GM12878 (cell line): ENCODE measurements around the gene SLC38A3. TPM values are rescaled to one million over a fixed set of nuclear protein-coding genes. Genes with fewer than 3 reads are reported as not detected.

Experiments
- ATAC-seq: fragments of 200-7000 bp; cut with Tn5 transposase; 3 replicates; pipeline ENCODE4 v1.9.1; 2020; ENCODE audit warnings: mild to moderate bottlenecking, moderate library complexity
- BruUV-seq: library from RNA; stranded (reverse); fragments of 400-500 nt; replicated peaks from 2 replicates; lab custom pipeline; 2021; lab: Mats Ljungman, UMichigan
- CTCF ChIA-PET: fragments of 300-600 bp; sonication (Branson Sonifier 250); formaldehyde crosslinking; extraction: SDS; loops from one replicate; lab custom pipeline; 2021; ENCODE audit warnings: inconsistent platforms; lab: Yijun Ruan, JAX
- POLR2A ChIA-PET: fragments of 350-600 bp; formaldehyde crosslinking; extraction: SDS; loops from one replicate; lab custom pipeline; 2021; ENCODE audit warnings: inconsistent platforms; lab: Charles Lee
- RAD21 ChIA-PET: fragments of 300-600 bp; sonication (Branson Sonifier 250); formaldehyde crosslinking; loops from one replicate; lab custom pipeline; 2023; ENCODE audit warnings: antibody characterized with exemption; ENCODE audit not compliant: unreplicated experiment; lab: Charles Lee
- SMC1A ChIA-PET: fragments of 300-600 bp; sonication (Branson Sonifier 250); formaldehyde crosslinking; loops from one replicate; lab custom pipeline; 2023; ENCODE audit not compliant: unreplicated experiment, uncharacterized antibody; lab: Charles Lee
- DNase-seq: peaks from one replicate; pipeline ENCODE4 v3.0.0-alpha.2; 2011; ENCODE audit warnings: low read depth, low spot score
- FAIRE-seq: peaks from 3 replicates; lab custom pipeline; 2011; peaks lifted over from hg19 to GRCh38; lab: Jason Lieb, UNC
- H2AFZ ChIP-seq: 2 replicates; pipeline ENCODE4 v1.6.0; 2011; ENCODE audit warnings: low read depth, low read length, control low read depth; ENCODE audit not compliant: control insufficient read depth
- H3K27ac ChIP-seq: 2 replicates; pipeline ENCODE4 v1.5.1; 2011; ENCODE audit warnings: control low read depth; ENCODE audit not compliant: control insufficient read depth, insufficient read depth
- H3K27me3 ChIP-seq, 2 experiments: replicated peaks in 1 of 2; 2 replicates each; pipeline versions ENCODE4 v1.6.0 to v1.6.1; 2011; ENCODE audit warnings: low read length in 1 of 2; ENCODE audit not compliant: control insufficient read depth in 2 of 2, insufficient read depth in 2 of 2
- H3K36me3 ChIP-seq, 2 experiments: 2 replicates each; pipeline ENCODE4 v1.5.1; 2011; ENCODE audit warnings: low read length in 1 of 2; ENCODE audit not compliant: control insufficient read depth in 2 of 2, insufficient read depth in 2 of 2
- H3K4me1 ChIP-seq: 2 replicates; pipeline ENCODE4 v1.6.1; 2011; ENCODE audit warnings: mild to moderate bottlenecking, low read length, moderate library complexity, mixed read lengths; ENCODE audit not compliant: control insufficient read depth, insufficient read depth
- H3K4me2 ChIP-seq: 2 replicates; pipeline ENCODE4 v1.6.0; 2011; ENCODE audit warnings: control low read depth; ENCODE audit not compliant: control insufficient read depth, insufficient read depth
- H3K4me3 ChIP-seq: fragments of 200-600 bp; sonication (generic); 2 replicates; pipeline ENCODE4 v1.5.1; 2016
- H3K79me2 ChIP-seq: 2 replicates; pipeline ENCODE4 v1.6.0; 2011; ENCODE audit warnings: low read length; ENCODE audit not compliant: control insufficient read depth, insufficient read depth
- H3K9ac ChIP-seq: 2 replicates; pipeline ENCODE4 v1.8.0; 2011; ENCODE audit warnings: low read length, control low read depth, mixed read lengths; ENCODE audit not compliant: control insufficient read depth, insufficient read depth
- H3K9me3 ChIP-seq: replicated peaks from 3 replicates; pipeline ENCODE4 v1.5.1; 2011; ENCODE audit warnings: mild to moderate bottlenecking, low read length; ENCODE audit not compliant: control insufficient read depth, insufficient read depth
- H4K20me1 ChIP-seq: 2 replicates; pipeline ENCODE4 v1.6.0; 2011; ENCODE audit not compliant: control insufficient read depth, insufficient read depth
- CBX3 ChIP-seq: fragments of 200-600 bp; sonication (generic); IDR thresholded peaks from 2 replicates; pipeline ENCODE4 v1.6.1; 2016; ENCODE audit warnings: low read depth, borderline replicate concordance
- CBX5 ChIP-seq: sonication (generic); IDR thresholded peaks from 2 replicates; pipeline ENCODE4 v1.6.1; 2016; ENCODE audit warnings: low read depth, moderate library complexity, mild to moderate bottlenecking, inconsistent platforms
- FOS ChIP-seq: IDR thresholded peaks from 3 replicates; pipeline ENCODE4 v1.6.1; 2011; ENCODE audit warnings: borderline replicate concordance; ENCODE audit not compliant: insufficient read length; ENCODE audit errors: extremely low read depth
- FOXK2 ChIP-seq: fragments of 450-650 bp; IDR thresholded peaks from 2 replicates; pipeline ENCODE4 v1.6.1; 2017; ENCODE audit warnings: mild to moderate bottlenecking, moderate library complexity
- IKZF2 ChIP-seq, 2 experiments: fragments of 450-650 bp; IDR thresholded peaks; 2 replicates each; pipeline ENCODE4 v1.6.1; 2017; ENCODE audit warnings: mild to moderate bottlenecking in 2 of 2, moderate library complexity in 2 of 2
- MEF2A ChIP-seq: IDR thresholded peaks from 2 replicates; pipeline ENCODE4 v1.6.1; 2011; ENCODE audit warnings: low read depth, mild to moderate bottlenecking, low read length, moderate library complexity; ENCODE audit not compliant: insufficient read depth
- NFIC ChIP-seq: IDR thresholded peaks from 2 replicates; pipeline ENCODE4 v1.6.1; 2012; ENCODE audit warnings: low read depth, mild to moderate bottlenecking, inconsistent platforms, low read length, moderate library complexity
- NFYB ChIP-seq: IDR thresholded peaks from 2 replicates; pipeline ENCODE4 v1.6.1; 2011; ENCODE audit warnings: low read depth, mild to moderate bottlenecking, low read length, improper control_type of control experiment, moderate library complexity; ENCODE audit not compliant: insufficient read depth
- PML ChIP-seq: IDR thresholded peaks from 2 replicates; pipeline ENCODE4 v1.6.1; 2012; ENCODE audit warnings: low read length, inconsistent platforms
- RB1 ChIP-seq: fragments of 450-650 bp; formaldehyde crosslinking; IDR thresholded peaks from 2 replicates; pipeline ENCODE4 v1.6.1; 2017; ENCODE audit warnings: mild to moderate bottlenecking, borderline replicate concordance
- RBBP5 ChIP-seq: fragments of 200-600 bp; sonication (generic); conservative IDR thresholded peaks from 2 replicates; pipeline ENCODE4 v1.6.1; 2016
- RCOR1 ChIP-seq: conservative IDR thresholded peaks from 2 replicates; pipeline ENCODE4 v1.6.1; 2012; ENCODE audit warnings: low read depth, low read length, improper control_type of control experiment
- SMAD1 ChIP-seq: fragments of 450-650 bp; IDR thresholded peaks from 2 replicates; pipeline ENCODE4 v1.6.1; 2018; ENCODE audit warnings: mild to moderate bottlenecking, low read depth; ENCODE audit not compliant: partially characterized antibody
- SPI1 ChIP-seq: IDR thresholded peaks from 2 replicates; pipeline ENCODE4 v1.6.1; 2011; ENCODE audit warnings: low read depth, mild to moderate bottlenecking, low read length, moderate library complexity, borderline replicate concordance; ENCODE audit not compliant: insufficient read depth
- TBL1XR1 ChIP-seq: IDR thresholded peaks from 2 replicates; pipeline ENCODE4 v1.6.1; 2012; ENCODE audit warnings: low read depth, low read length, improper control_type of control experiment
- TCF7 ChIP-seq: IDR thresholded peaks from 2 replicates; pipeline ENCODE4 v1.6.1; 2014; ENCODE audit warnings: antibody characterized with exemption, borderline replicate concordance
- ZNF622 ChIP-seq: fragments of 450-650 bp; IDR thresholded peaks from 2 replicates; pipeline ENCODE4 v1.6.1; 2017; ENCODE audit warnings: mild to moderate bottlenecking, inconsistent platforms
- WGBS: methylation state at CpG from one replicate; pipeline ENCODE4 v1.1.6; 2016; ENCODE audit warnings: low lambda C conversion rate; ENCODE audit not compliant: insufficient replicate concordance, insufficient coverage; ENCODE audit errors: missing lambda C conversion rate; 5-methylcytosine and 5-hydroxymethylcytosine counted together
- in situ Hi-C: fragments of 300-500 bp; cut with MboI; formaldehyde crosslinking; loops from 9 replicates; pipeline ENCODE4 v1.14.3; 2018; ENCODE audit warnings: mixed read lengths
- intact Hi-C: fragments of 100-400 bp; cut with micrococcal nuclease; formaldehyde crosslinking; loops from one replicate; pipeline ENCODE4 v1.14.2; 2022; ENCODE audit not compliant: unreplicated experiment
- polyA plus RNA-seq, 11 experiments: library from polyadenylated mRNA; depleted of rRNA in 4 of 11; unstranded in 6 of 11; stranded (reverse) in 5 of 11; fragments of >200 nt; fragmentation: Nextera tagmentation in 4 of 11; fragmentation: Illumina TruSeq in 1 of 11; extraction: Ambion mirVana in 4 of 11; extraction: Trizol in 1 of 11; gene quantifications; 1 replicate in 1 of 11; 2 replicates in 10 of 11; pipeline versions ENCODE4 v1.2.1 to v1.2.3, GENCODE V29; 2011 to 2016; ENCODE audit warnings: inconsistent platforms in 2 of 11, missing spikeins in 2 of 11, low read depth in 1 of 11
- total RNA-seq, 4 experiments: library from RNA; depleted of rRNA in 3 of 4; stranded (reverse); fragments of >200 nt in 3 of 4; fragmentation: Illumina TruSeq in 1 of 4; extraction: Trizol in 1 of 4; gene quantifications; 2 replicates each; pipeline versions ENCODE4 v1.2.1 to v1.2.3, GENCODE V29; 2013 to 2021
- TF ChIP-seq, protein P1 (sequence below): fragments of 450-650 bp; IDR thresholded peaks from 2 replicates; pipeline ENCODE4 v1.6.1; 2017; ENCODE audit warnings: borderline replicate concordance
- TF ChIP-seq, protein P2 (sequence below): fragments of 450-650 bp; formaldehyde crosslinking; IDR thresholded peaks from 2 replicates; pipeline ENCODE4 v1.4.0; 2020; ENCODE audit warnings: mild to moderate bottlenecking, moderate library complexity
- TF ChIP-seq, protein P3 (sequence below): fragments of 450-650 bp; IDR thresholded peaks from 2 replicates; pipeline ENCODE4 v1.6.1; 2014; ENCODE audit warnings: mild to moderate bottlenecking

The SLC38A3 gene
- total and polyA plus RNA-seq, 10 of the 15 experiments (the other 5 are each of a cell fraction or from before 2014, with no cell fraction given) = 0.14 TPM; not detected in 9

DNA sequence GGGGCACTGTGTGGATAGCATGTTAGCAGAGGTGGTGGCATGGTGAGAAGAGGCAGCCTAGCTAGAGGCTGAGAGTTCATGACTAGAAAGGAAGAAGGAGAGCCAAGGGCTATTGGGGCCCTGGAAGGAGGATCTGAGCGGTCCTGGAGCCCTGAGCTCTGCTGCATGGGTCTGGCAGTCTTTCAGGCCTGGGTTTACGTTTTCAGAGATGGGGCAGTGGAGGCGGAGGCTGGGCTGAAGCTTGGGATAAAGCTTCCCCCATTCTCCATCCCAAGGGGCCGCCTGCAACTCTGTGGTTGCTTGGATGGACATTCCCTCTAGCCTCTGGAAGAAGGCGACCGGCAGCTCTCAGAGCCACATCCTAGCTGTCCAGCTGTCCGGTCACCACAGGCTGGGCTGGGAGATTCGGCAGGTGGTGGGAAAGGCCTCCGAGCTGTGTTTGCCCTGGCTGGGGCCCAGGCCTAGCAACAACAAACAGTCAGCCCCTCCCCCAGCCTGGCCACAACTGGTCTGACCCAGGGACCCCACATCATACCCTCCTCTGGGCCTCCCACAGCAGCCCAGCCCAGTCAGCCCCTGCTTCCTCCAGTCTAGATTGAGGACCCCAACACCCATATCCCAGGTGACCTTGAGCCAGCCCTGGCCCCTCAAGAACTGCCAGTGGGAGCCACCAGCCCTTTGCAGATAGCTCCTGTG, 1.8 kb upstream of the SLC38A3 start:
- no peaks in the 10 kb centered on the region for H3K36me3 ChIP-seq
- H3K27me3 ChIP-seq = peaks cover 18 to 24% of the 10 kb centered on the region in 2 experiments
- ChIA-PET POLR2A (no interaction called here), SMC1A (interaction anchor here (1.5 kb wide), 1 partner anchor 23 kb away, joined by 3 read pairs; no protein-coding TSS in a partner anchor), RAD21 (interaction anchor here (0.7 kb wide), 1 partner anchor 69 kb away, joined by 4 read pairs; no protein-coding TSS in a partner anchor), CTCF (interaction anchor here (0.6 to 1.6 kb wide), 5 partner anchors 9 to 123 kb away, joined by 3 to 4 read pairs (median 4); partner anchors contain the start of gene GNAT1)
- 20% methylated on average over 9 of the region's 9 CpGs for WGBS
- DNase-seq (no peak), FAIRE-seq (no peak), ATAC-seq (no peak)
- H3K9ac ChIP-seq = no peak overlapping the region
- TF ChIP-seq, protein P1, sequence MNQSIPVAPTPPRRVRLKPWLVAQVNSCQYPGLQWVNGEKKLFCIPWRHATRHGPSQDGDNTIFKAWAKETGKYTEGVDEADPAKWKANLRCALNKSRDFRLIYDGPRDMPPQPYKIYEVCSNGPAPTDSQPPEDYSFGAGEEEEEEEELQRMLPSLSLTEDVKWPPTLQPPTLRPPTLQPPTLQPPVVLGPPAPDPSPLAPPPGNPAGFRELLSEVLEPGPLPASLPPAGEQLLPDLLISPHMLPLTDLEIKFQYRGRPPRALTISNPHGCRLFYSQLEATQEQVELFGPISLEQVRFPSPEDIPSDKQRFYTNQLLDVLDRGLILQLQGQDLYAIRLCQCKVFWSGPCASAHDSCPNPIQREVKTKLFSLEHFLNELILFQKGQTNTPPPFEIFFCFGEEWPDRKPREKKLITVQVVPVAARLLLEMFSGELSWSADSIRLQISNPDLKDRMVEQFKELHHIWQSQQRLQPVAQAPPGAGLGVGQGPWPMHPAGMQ = no peak
- TF ChIP-seq ZNF622 (no peak), TBL1XR1 (no peak), RCOR1 (no peak), NFYB (no peak), MEF2A (no peak), RBBP5 (no peak), CBX3 (no peak), RB1 (no peak), CBX5 (no peak), NFIC (no peak), IKZF2 (IDR thresholded peaks at IDR 0.05) (no peak), SMAD1 (no peak), FOS (no peak), PML (no peak), SPI1 (no peak), FOXK2 (no peak), TCF7 (no peak)
- TF ChIP-seq, protein P2, sequence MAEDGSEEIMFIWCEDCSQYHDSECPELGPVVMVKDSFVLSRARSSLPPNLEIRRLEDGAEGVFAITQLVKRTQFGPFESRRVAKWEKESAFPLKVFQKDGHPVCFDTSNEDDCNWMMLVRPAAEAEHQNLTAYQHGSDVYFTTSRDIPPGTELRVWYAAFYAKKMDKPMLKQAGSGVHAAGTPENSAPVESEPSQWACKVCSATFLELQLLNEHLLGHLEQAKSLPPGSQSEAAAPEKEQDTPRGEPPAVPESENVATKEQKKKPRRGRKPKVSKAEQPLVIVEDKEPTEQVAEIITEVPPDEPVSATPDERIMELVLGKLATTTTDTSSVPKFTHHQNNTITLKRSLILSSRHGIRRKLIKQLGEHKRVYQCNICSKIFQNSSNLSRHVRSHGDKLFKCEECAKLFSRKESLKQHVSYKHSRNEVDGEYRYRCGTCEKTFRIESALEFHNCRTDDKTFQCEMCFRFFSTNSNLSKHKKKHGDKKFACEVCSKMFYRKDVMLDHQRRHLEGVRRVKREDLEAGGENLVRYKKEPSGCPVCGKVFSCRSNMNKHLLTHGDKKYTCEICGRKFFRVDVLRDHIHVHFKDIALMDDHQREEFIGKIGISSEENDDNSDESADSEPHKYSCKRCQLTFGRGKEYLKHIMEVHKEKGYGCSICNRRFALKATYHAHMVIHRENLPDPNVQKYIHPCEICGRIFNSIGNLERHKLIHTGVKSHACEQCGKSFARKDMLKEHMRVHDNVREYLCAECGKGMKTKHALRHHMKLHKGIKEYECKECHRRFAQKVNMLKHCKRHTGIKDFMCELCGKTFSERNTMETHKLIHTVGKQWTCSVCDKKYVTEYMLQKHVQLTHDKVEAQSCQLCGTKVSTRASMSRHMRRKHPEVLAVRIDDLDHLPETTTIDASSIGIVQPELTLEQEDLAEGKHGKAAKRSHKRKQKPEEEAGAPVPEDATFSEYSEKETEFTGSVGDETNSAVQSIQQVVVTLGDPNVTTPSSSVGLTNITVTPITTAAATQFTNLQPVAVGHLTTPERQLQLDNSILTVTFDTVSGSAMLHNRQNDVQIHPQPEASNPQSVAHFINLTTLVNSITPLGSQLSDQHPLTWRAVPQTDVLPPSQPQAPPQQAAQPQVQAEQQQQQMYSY (CRISPR knock-in tag) = no peak
- TF ChIP-seq, protein P3, sequence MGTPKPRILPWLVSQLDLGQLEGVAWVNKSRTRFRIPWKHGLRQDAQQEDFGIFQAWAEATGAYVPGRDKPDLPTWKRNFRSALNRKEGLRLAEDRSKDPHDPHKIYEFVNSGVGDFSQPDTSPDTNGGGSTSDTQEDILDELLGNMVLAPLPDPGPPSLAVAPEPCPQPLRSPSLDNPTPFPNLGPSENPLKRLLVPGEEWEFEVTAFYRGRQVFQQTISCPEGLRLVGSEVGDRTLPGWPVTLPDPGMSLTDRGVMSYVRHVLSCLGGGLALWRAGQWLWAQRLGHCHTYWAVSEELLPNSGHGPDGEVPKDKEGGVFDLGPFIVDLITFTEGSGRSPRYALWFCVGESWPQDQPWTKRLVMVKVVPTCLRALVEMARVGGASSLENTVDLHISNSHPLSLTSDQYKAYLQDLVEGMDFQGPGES = no peak
- H4K20me1 ChIP-seq = no peaks in the 10 kb centered on the region
- H3K4me3 ChIP-seq = no peak overlapping the region
- H3K4me2 ChIP-seq = no peak overlapping the region
- no TSS peak for BruUV-seq
- in situ Hi-C loops (no loop called here), intact Hi-C loops (no loop called here)
- no peaks in the 10 kb centered on the region for H3K79me2 ChIP-seq
- H3K27ac ChIP-seq = no peak overlapping the region
- H3K4me1 ChIP-seq = no peaks in the 10 kb centered on the region
- H3K9me3 ChIP-seq = no peaks in the 10 kb centered on the region
- no peak overlapping the region for H2AFZ ChIP-seq
